SJSA1 (cell line): Measurements from ENCODE around the gene KLF5. TPM values are rescaled to one million over a fixed set of nuclear protein-coding genes. Genes with fewer than 3 reads are reported as not detected.

ENCODE experiments used
- DNase-seq, 2 experiments: peaks; one replicate each; pipeline ENCODE4 v3.0.0-alpha.2; 2015 to 2020; ENCODE audit warnings: low spot score in 2 of 2, low read depth in 1 of 2
- H3K27ac ChIP-seq: fragments of 250-450 bp; sonication (Bioruptor Pico); 2 replicates; pipeline ENCODE4 v1.5.1; 2020; ENCODE audit warnings: mild to moderate bottlenecking, moderate library complexity
- H3K27me3 ChIP-seq: fragments of 250-450 bp; sonication (Bioruptor Pico); replicated peaks from 2 replicates; pipeline ENCODE4 v1.5.1; 2020; ENCODE audit warnings: mild to moderate bottlenecking, moderate library complexity
- H3K36me3 ChIP-seq: fragments of 250-450 bp; sonication (Bioruptor Pico); 2 replicates; pipeline ENCODE4 v1.5.1; 2020; ENCODE audit warnings: mild to moderate bottlenecking
- H3K4me1 ChIP-seq: fragments of 250-450 bp; sonication (Bioruptor Pico); replicated peaks from 2 replicates; pipeline ENCODE4 v1.6.1; 2021; ENCODE audit warnings: mild to moderate bottlenecking
- H3K4me3 ChIP-seq: fragments of 250-450 bp; sonication (Bioruptor Pico); 2 replicates; pipeline ENCODE4 v1.5.1; 2020; ENCODE audit warnings: mild to moderate bottlenecking
- H3K9me3 ChIP-seq: fragments of 250-450 bp; sonication (Bioruptor Pico); replicated peaks from 2 replicates; pipeline ENCODE4 v1.5.1; 2020; ENCODE audit warnings: mild to moderate bottlenecking
- total RNA-seq: library from RNA; depleted of rRNA; stranded (reverse); fragments of >200 nt; shearing (Covaris generic); gene quantifications from 2 replicates; pipeline ENCODE4 v1.2.3, GENCODE V29; 2014

The KLF5 gene
- total RNA-seq, 1 experiment from 2014 or later, result 5.3 TPM

- Histone ChIP-seq H3K36me3 (peaks cover 6% of the 10 kb centered on the region; the same call in 1 of the 2 replicates), H3K4me1 (no peaks in the 10 kb centered on the region; the same call in 1 of the 2 replicates), H3K4me3 (no peak overlapping the region), H3K27ac (no peak overlapping the region), H3K27me3 (no peaks in the 10 kb centered on the region), H3K9me3 (no peaks in the 10 kb centered on the region)
- DNase-seq, result no peak
These were observed 6.2 kb downstream of the KLF5 start for GRCh38 chr13:73065036-73065435.

GRCh38 chr13:73065665-73066340, 7.0 kb downstream of the KLF5 start:
- no peaks in the 10 kb centered on the region for H3K9me3 ChIP-seq
- no peak for DNase-seq
- H3K4me3 ChIP-seq, result no peak overlapping the region
- no peak overlapping the region for H3K27ac ChIP-seq
- no peaks in the 10 kb centered on the region; the same call in 1 of the 2 replicates for H3K4me1 ChIP-seq
- peaks cover 6% of the 10 kb centered on the region; the same call in 1 of the 2 replicates for H3K36me3 ChIP-seq
- H3K27me3 ChIP-seq, result no peaks in the 10 kb centered on the region

GRCh38 chr13:73069206-73069805, 10.5 kb downstream of the KLF5 start:
- Histone ChIP-seq H3K27ac (no peak overlapping the region), H3K4me1 (no peaks in the 10 kb centered on the region), H3K36me3 (no peaks in the 10 kb centered on the region; the same call in 1 of the 2 replicates), H3K9me3 (no peaks in the 10 kb centered on the region), H3K4me3 (no peak overlapping the region), H3K27me3 (no peaks in the 10 kb centered on the region)
- DNase-seq, result no peak

GRCh38 chr13:73070451-73071098, 11.8 kb downstream of the KLF5 start:
- no peak for DNase-seq
- H3K36me3 ChIP-seq, result no peaks in the 10 kb centered on the region
- no peak overlapping the region for H3K27ac ChIP-seq
- H3K9me3 ChIP-seq, result no peaks in the 10 kb centered on the region
- no peaks in the 10 kb centered on the region for H3K4me1 ChIP-seq
- H3K27me3 ChIP-seq, result no peaks in the 10 kb centered on the region
- no peak overlapping the region for H3K4me3 ChIP-seq

GRCh38 chr13:73072239-73072900, 13.6 kb downstream of the KLF5 start:
- no peak for DNase-seq
- no peak overlapping the region for H3K27ac ChIP-seq
- H3K9me3 ChIP-seq, result no peaks in the 10 kb centered on the region
- no peak overlapping the region for H3K4me3 ChIP-seq
- H3K4me1 ChIP-seq, result no peaks in the 10 kb centered on the region
- no peaks in the 10 kb centered on the region for H3K27me3 ChIP-seq
- no peaks in the 10 kb centered on the region for H3K36me3 ChIP-seq

- DNase-seq, result no peak
- H3K4me1 ChIP-seq, result no peaks in the 10 kb centered on the region
- no peak overlapping the region for H3K27ac ChIP-seq
- no peaks in the 10 kb centered on the region for H3K27me3 ChIP-seq
- no peaks in the 10 kb centered on the region for H3K9me3 ChIP-seq
- no peaks in the 10 kb centered on the region for H3K36me3 ChIP-seq
- no peak overlapping the region for H3K4me3 ChIP-seq
These were observed 14.2 kb downstream of the KLF5 start for GRCh38 chr13:73073050-73073449.

GRCh38 chr13:73074014-73074413, 15.2 kb downstream of the KLF5 start:
- no peaks in the 10 kb centered on the region for H3K4me1 ChIP-seq
- H3K36me3 ChIP-seq, result no peaks in the 10 kb centered on the region
- no peaks in the 10 kb centered on the region for H3K9me3 ChIP-seq
- H3K27me3 ChIP-seq, result no peaks in the 10 kb centered on the region
- no peak overlapping the region for H3K4me3 ChIP-seq
- DNase-seq, result no peak
- H3K27ac ChIP-seq, result no peak overlapping the region

- DNase-seq, result no peak
- no peaks in the 10 kb centered on the region for H3K27me3 ChIP-seq
- H3K4me1 ChIP-seq, result no peaks in the 10 kb centered on the region
- H3K36me3 ChIP-seq, result no peaks in the 10 kb centered on the region
- H3K4me3 ChIP-seq, result no peak overlapping the region
- no peaks in the 10 kb centered on the region for H3K9me3 ChIP-seq
- no peak overlapping the region for H3K27ac ChIP-seq
These were observed 16.1 kb downstream of the KLF5 start for GRCh38 chr13:73074926-73075325.

GRCh38 chr13:73075546-73075945, 16.7 kb downstream of the KLF5 start:
- Histone ChIP-seq H3K27me3 (no peaks in the 10 kb centered on the region), H3K4me3 (no peak overlapping the region), H3K9me3 (no peaks in the 10 kb centered on the region), H3K36me3 (no peaks in the 10 kb centered on the region), H3K27ac (no peak overlapping the region), H3K4me1 (no peaks in the 10 kb centered on the region)
- DNase-seq, result no peak

- H3K36me3 ChIP-seq, result no peaks in the 10 kb centered on the region
These were observed 17.1 kb downstream of the KLF5 start for GRCh38 chr13:73075954-73076353.

GRCh38 chr13:73077865-73078264, 19.1 kb downstream of the KLF5 start:
- H3K4me1 ChIP-seq, result no peaks in the 10 kb centered on the region
- H3K4me3 ChIP-seq, result no peak overlapping the region
- no peak overlapping the region for H3K27ac ChIP-seq
- no peaks in the 10 kb centered on the region for H3K27me3 ChIP-seq
- no peak for DNase-seq
- H3K9me3 ChIP-seq, result no peaks in the 10 kb centered on the region
- no peaks in the 10 kb centered on the region for H3K36me3 ChIP-seq

More at GRCh38 chr13:73075954-73076353, 17.1 kb downstream of the KLF5 start:
- no peak overlapping the region for H3K27ac ChIP-seq
- no peaks in the 10 kb centered on the region for H3K27me3 ChIP-seq
- no peak for DNase-seq
- no peaks in the 10 kb centered on the region for H3K9me3 ChIP-seq
- no peaks in the 10 kb centered on the region for H3K4me1 ChIP-seq
- no peak overlapping the region for H3K4me3 ChIP-seq

- Histone ChIP-seq H3K4me1 (no peaks in the 10 kb centered on the region), H3K36me3 (no peaks in the 10 kb centered on the region), H3K4me3 (no peak overlapping the region), H3K27me3 (no peaks in the 10 kb centered on the region), H3K27ac (no peak overlapping the region), H3K9me3 (no peaks in the 10 kb centered on the region)
- DNase-seq, result no peak
These were observed 20.6 kb downstream of the KLF5 start for GRCh38 chr13:73079359-73079758.

GRCh38 chr13:73081256-73081915, 22.6 kb downstream of the KLF5 start:
- Histone ChIP-seq H3K27me3 (no peaks in the 10 kb centered on the region), H3K4me3 (no peak overlapping the region), H3K27ac (no peak overlapping the region), H3K9me3 (no peaks in the 10 kb centered on the region), H3K36me3 (no peaks in the 10 kb centered on the region), H3K4me1 (no peaks in the 10 kb centered on the region)
- DNase-seq, result no peak
